ENCODE measurements around the gene SDK1.

The SDK1 gene

GRCh38 chr7:4174016-4174415, 873.0 kb downstream of the SDK1 start:
- DNase-seq, result no peak

- no peak for DNase-seq
Observed at GRCh38 chr7:4174451-4174850, 873.4 kb downstream of the SDK1 start.

GRCh38 chr7:4174884-4175283, 873.8 kb downstream of the SDK1 start:
- no peak for DNase-seq

GRCh38 chr7:4175346-4175973, 874.4 kb downstream of the SDK1 start:
- DNase-seq, result no peak

GRCh38 chr7:4177001-4177400, 875.9 kb downstream of the SDK1 start:
- no peak for DNase-seq

- DNase-seq, result no peak
Observed at GRCh38 chr7:4178416-4178815, 877.4 kb downstream of the SDK1 start.

GRCh38 chr7:4178916-4179687, 878.0 kb downstream of the SDK1 start:
- DNase-seq, result no peak

GRCh38 chr7:4179688-4180380, 878.8 kb downstream of the SDK1 start:
- DNase-seq, result no peak

GRCh38 chr7:4181446-4181845, 880.4 kb downstream of the SDK1 start:
- no peak for DNase-seq

- no peak for DNase-seq
Observed at GRCh38 chr7:4182605-4183300, 881.7 kb downstream of the SDK1 start.

GRCh38 chr7:4184653-4185052, 883.6 kb downstream of the SDK1 start:
- no peak for DNase-seq

- DNase-seq, result no peak
Observed at GRCh38 chr7:4185136-4185535, 884.1 kb downstream of the SDK1 start.

GRCh38 chr7:4185721-4186512, 884.9 kb downstream of the SDK1 start:
- DNase-seq, result no peak

GRCh38 chr7:4186513-4186780, 885.4 kb downstream of the SDK1 start:
- no peak for DNase-seq

GRCh38 chr7:4188651-4189050, 887.6 kb downstream of the SDK1 start:
- no peak for DNase-seq

- DNase-seq, result no peak
Observed at GRCh38 chr7:4189131-4189570, 888.1 kb downstream of the SDK1 start.

- no peak for DNase-seq
Observed at GRCh38 chr7:4190010-4190981, 889.2 kb downstream of the SDK1 start.

GRCh38 chr7:4191046-4191445, 890.0 kb downstream of the SDK1 start:
- no peak for DNase-seq

GRCh38 chr7:4191525-4191924, 890.5 kb downstream of the SDK1 start:
- no peak for DNase-seq

- no peak for DNase-seq
Observed at GRCh38 chr7:4195660-4196059, 894.6 kb downstream of the SDK1 start.

- no peak for DNase-seq
Observed at GRCh38 chr7:4196121-4196819, 895.2 kb downstream of the SDK1 start.

Data from stimulated activated CD4-positive, alpha-beta T cell treated with anti-CD3 and anti-CD28 coated beads, Interleukin-4, amount 100 ng/mL, for 4 hours (primary cell).